Panc1 (cell line): ENCODE data around the gene SCLT1. TPM values are rescaled to one million over a fixed set of nuclear protein-coding genes. Genes with fewer than 3 reads are reported as not detected.

Experiments
- ATAC-seq: fragments of 200-7000 bp; cut with Tn5 transposase; 2 replicates; pipeline ENCODE4 v1.9.1; 2020; ENCODE audit warnings: mild to moderate bottlenecking, moderate library complexity
- BruUV-seq: library from RNA; stranded (reverse); fragments of 400-500 nt; replicated peaks from 2 replicates; lab custom pipeline; 2021; lab: Mats Ljungman, UMichigan
- CTCF ChIA-PET: fragments of 300-600 bp; sonication (Branson Sonifier 250); formaldehyde crosslinking; loops from one replicate; lab custom pipeline; 2022; ENCODE audit warnings: antibody characterized with exemption; lab: Charles Lee
- POLR2A ChIA-PET: fragments of 300-600 bp; sonication (Branson Sonifier 250); formaldehyde crosslinking; loops from one replicate; lab custom pipeline; 2022; ENCODE audit warnings: antibody characterized with exemption; lab: Charles Lee
- DNase-seq: peaks from one replicate; pipeline ENCODE4 v3.0.0-alpha.2; 2010; ENCODE audit warnings: low read depth, low spot score
- H3K27ac ChIP-seq: 2 replicates; pipeline ENCODE4 v1.5.1; 2011; ENCODE audit warnings: mild to moderate bottlenecking, low read length, inconsistent platforms
- H3K27me3 ChIP-seq: fragments of 200-500 bp; sonication (Bioruptor generic); 2 replicates; pipeline ENCODE4 v1.6.0; 2014; ENCODE audit warnings: low read length, inconsistent platforms; ENCODE audit not compliant: control insufficient read depth, insufficient read depth
- H3K36me3 ChIP-seq: fragments of 200-500 bp; sonication (Bioruptor generic); 2 replicates; pipeline ENCODE4 v1.5.1; 2014; ENCODE audit warnings: inconsistent platforms, mild to moderate bottlenecking, low read length, moderate library complexity; ENCODE audit not compliant: control insufficient read depth, insufficient read depth
- H3K4me1 ChIP-seq: 2 replicates; pipeline ENCODE4 v1.5.1; 2011; ENCODE audit warnings: inconsistent platforms, mild to moderate bottlenecking, low read length, moderate library complexity; ENCODE audit not compliant: control insufficient read depth, insufficient read depth
- H3K4me3 ChIP-seq, 2 experiments: 2 replicates each; pipeline ENCODE4 v1.5.1; 2011 to 2012; ENCODE audit warnings: low read depth in 2 of 2, low read length in 2 of 2, mild to moderate bottlenecking in 2 of 2, inconsistent platforms in 1 of 2, moderate library complexity in 1 of 2
- H3K9me3 ChIP-seq: fragments of 200-500 bp; sonication (Bioruptor generic); 2 replicates; pipeline ENCODE4 v1.5.1; 2014; ENCODE audit warnings: low read depth, mild to moderate bottlenecking, inconsistent platforms, low read length, moderate library complexity; ENCODE audit not compliant: control insufficient read depth, insufficient read depth
- POLR2AphosphoS5 ChIP-seq: IDR thresholded peaks from 2 replicates; pipeline ENCODE4 v1.6.1; 2012; ENCODE audit warnings: mild to moderate bottlenecking, low read depth, low read length, moderate library complexity
- SIN3A ChIP-seq: IDR thresholded peaks from 2 replicates; pipeline ENCODE4 v1.6.1; 2012; ENCODE audit warnings: low read depth, mild to moderate bottlenecking, low read length, moderate library complexity, borderline replicate concordance; ENCODE audit not compliant: insufficient read depth
- TCF7L2 ChIP-seq: IDR thresholded peaks from 2 replicates; pipeline ENCODE4 v1.6.1; 2011; ENCODE audit warnings: mild to moderate bottlenecking, low read depth, low read length, inconsistent platforms
- in situ Hi-C: cut with HindIII; loops from 2 replicates; pipeline ENCODE4 v1.10.0; 2016; ENCODE audit warnings: low sequenced_read_pairs, low pct_unique_long_range_greater_than_20kb
- intact Hi-C: fragments of 100-400 bp; cut with micrococcal nuclease; formaldehyde crosslinking; loops from one replicate; pipeline ENCODE4 v1.10.0; 2022; ENCODE audit not compliant: unreplicated experiment
- total RNA-seq: library from RNA; stranded (reverse); gene quantifications from one replicate; pipeline ENCODE4 v1.2.1, GENCODE V29; 2021; ENCODE audit not compliant: unreplicated experiment
- TF ChIP-seq, protein P1 (sequence below), 2 experiments: IDR thresholded peaks; 2 replicates each; pipeline ENCODE4 v1.6.1; 2011 to 2012; ENCODE audit warnings: low read depth in 2 of 2, control low read depth in 1 of 2, low read length in 1 of 2, mild to moderate bottlenecking in 1 of 2, moderate library complexity in 1 of 2; ENCODE audit not compliant: insufficient read depth in 1 of 2
- TF ChIP-seq, protein P2 (sequence below): fragments of 450-650 bp; IDR thresholded peaks from 2 replicates; pipeline ENCODE4 v1.5.1; 2017; ENCODE audit warnings: mild to moderate bottlenecking

The SCLT1 gene
- total RNA-seq, 1 experiment from 2014 or later = 9.7 TPM

- ChIA-PET CTCF (no interaction called here), POLR2A (no interaction called here)
- no peak for DNase-seq
- Histone ChIP-seq H3K4me1 (no peaks in the 10 kb centered on the region), H3K27me3 (no peaks in the 10 kb centered on the region), H3K27ac (no peak overlapping the region), H3K9me3 (no peaks in the 10 kb centered on the region), H3K36me3 (peaks cover 10% of the 10 kb centered on the region; the same call in 1 of the 2 replicates), H3K4me3 (no peak overlapping the region)
- ATAC-seq = no peak
- in situ Hi-C loops (no loop called here), intact Hi-C loops (no loop called here)
- no peak for TF ChIP-seq POLR2AphosphoS5
- TF ChIP-seq SIN3A = no peak
- no TSS peak for BruUV-seq
Observed at GRCh38 chr4:128856246-128856645, 237.1 kb downstream of the SCLT1 start.

DNA sequence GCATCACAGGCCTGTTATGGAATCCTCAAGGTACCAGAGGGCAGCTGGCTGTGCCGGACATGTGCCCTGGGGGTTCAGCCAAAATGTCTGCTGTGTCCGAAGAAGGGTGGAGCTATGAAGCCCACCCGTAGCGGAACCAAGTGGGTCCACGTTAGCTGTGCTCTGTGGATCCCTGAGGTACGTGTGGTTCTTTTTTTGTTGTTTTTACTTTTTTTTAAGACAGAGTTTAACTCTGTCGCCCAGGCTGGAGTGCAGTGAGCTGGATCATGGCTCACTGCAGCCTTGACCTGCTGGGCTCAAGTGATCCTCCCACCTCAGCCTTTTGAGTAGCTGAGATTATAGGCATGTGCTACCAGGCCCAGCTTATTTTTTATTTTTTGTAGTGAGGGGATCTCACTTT, 237.7 kb downstream of the SCLT1 start:
- Histone ChIP-seq H3K4me3 (no peak overlapping the region), H3K36me3 (peaks cover 10% of the 10 kb centered on the region; the same call in 1 of the 2 replicates), H3K27me3 (no peaks in the 10 kb centered on the region), H3K27ac (no peak overlapping the region), H3K9me3 (no peaks in the 10 kb centered on the region), H3K4me1 (no peaks in the 10 kb centered on the region)
- ChIA-PET POLR2A (no interaction called here), CTCF (no interaction called here)
- in situ Hi-C loops = no loop called here
- DNase-seq = no peak
- BruUV-seq = no TSS peak
- intact Hi-C loops = no loop called here
- no peak for ATAC-seq
- TF ChIP-seq, protein P1, sequence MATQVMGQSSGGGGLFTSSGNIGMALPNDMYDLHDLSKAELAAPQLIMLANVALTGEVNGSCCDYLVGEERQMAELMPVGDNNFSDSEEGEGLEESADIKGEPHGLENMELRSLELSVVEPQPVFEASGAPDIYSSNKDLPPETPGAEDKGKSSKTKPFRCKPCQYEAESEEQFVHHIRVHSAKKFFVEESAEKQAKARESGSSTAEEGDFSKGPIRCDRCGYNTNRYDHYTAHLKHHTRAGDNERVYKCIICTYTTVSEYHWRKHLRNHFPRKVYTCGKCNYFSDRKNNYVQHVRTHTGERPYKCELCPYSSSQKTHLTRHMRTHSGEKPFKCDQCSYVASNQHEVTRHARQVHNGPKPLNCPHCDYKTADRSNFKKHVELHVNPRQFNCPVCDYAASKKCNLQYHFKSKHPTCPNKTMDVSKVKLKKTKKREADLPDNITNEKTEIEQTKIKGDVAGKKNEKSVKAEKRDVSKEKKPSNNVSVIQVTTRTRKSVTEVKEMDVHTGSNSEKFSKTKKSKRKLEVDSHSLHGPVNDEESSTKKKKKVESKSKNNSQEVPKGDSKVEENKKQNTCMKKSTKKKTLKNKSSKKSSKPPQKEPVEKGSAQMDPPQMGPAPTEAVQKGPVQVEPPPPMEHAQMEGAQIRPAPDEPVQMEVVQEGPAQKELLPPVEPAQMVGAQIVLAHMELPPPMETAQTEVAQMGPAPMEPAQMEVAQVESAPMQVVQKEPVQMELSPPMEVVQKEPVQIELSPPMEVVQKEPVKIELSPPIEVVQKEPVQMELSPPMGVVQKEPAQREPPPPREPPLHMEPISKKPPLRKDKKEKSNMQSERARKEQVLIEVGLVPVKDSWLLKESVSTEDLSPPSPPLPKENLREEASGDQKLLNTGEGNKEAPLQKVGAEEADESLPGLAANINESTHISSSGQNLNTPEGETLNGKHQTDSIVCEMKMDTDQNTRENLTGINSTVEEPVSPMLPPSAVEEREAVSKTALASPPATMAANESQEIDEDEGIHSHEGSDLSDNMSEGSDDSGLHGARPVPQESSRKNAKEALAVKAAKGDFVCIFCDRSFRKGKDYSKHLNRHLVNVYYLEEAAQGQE (IDR thresholded peaks at IDR 0.05; ENCODE audit: insufficient read depth in 1 of 2, low read depth in 2 of 2, low read length in 1 of 2) = no peak
- no peak for TF ChIP-seq POLR2AphosphoS5
- TF ChIP-seq, protein P2, sequence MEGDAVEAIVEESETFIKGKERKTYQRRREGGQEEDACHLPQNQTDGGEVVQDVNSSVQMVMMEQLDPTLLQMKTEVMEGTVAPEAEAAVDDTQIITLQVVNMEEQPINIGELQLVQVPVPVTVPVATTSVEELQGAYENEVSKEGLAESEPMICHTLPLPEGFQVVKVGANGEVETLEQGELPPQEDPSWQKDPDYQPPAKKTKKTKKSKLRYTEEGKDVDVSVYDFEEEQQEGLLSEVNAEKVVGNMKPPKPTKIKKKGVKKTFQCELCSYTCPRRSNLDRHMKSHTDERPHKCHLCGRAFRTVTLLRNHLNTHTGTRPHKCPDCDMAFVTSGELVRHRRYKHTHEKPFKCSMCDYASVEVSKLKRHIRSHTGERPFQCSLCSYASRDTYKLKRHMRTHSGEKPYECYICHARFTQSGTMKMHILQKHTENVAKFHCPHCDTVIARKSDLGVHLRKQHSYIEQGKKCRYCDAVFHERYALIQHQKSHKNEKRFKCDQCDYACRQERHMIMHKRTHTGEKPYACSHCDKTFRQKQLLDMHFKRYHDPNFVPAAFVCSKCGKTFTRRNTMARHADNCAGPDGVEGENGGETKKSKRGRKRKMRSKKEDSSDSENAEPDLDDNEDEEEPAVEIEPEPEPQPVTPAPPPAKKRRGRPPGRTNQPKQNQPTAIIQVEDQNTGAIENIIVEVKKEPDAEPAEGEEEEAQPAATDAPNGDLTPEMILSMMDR = no peak
- TF ChIP-seq TCF7L2 = no peak
- TF ChIP-seq SIN3A = no peak

DNA sequence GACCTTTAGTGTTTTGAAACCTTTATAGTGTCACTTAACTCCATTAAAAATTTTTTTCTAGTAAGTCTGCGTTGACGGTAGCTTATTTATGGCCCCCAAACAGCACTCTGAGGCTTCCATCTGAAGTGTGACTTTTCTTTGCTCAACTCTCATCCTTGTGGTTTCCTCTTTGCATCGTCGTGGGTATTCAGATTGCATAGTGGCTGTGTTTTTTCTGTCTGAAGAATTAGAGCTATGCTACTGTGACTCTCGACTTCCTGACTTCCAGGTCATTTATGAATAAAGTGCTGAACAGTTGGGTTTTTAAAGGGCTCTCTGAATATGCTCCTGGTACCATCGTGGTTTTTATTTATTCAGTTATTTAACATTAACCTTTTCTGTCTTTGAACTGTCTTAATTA, 238.9 kb downstream of the SCLT1 start:
- no peak overlapping the region for H3K4me3 ChIP-seq
- DNase-seq (no peak), ATAC-seq (no peak)
- TF ChIP-seq, protein P1 (IDR thresholded peaks at IDR 0.05; ENCODE audit: insufficient read depth in 1 of 2, low read depth in 2 of 2, low read length in 1 of 2) = no peak
- TF ChIP-seq SIN3A = no peak
- TF ChIP-seq POLR2AphosphoS5 = no peak
- TF ChIP-seq TCF7L2 = no peak
- TF ChIP-seq, protein P2 = no peak
- no peaks in the 10 kb centered on the region for H3K9me3 ChIP-seq
- ChIA-PET POLR2A (interaction anchor here (0.7 kb wide), 1 partner anchor 31 kb away, joined by 3 read pairs; no protein-coding TSS in a partner anchor), CTCF (no interaction called here)
- H3K27me3 ChIP-seq = no peaks in the 10 kb centered on the region
- in situ Hi-C loops (no loop called here), intact Hi-C loops (no loop called here)
- BruUV-seq = no TSS peak
- H3K36me3 ChIP-seq = peaks cover 10% of the 10 kb centered on the region; the same call in 1 of the 2 replicates
- no peaks in the 10 kb centered on the region for H3K4me1 ChIP-seq
- no peak overlapping the region for H3K27ac ChIP-seq
